HCT116 (cell line): ENCODE results near the gene DHX15. TPM values are rescaled to one million over a fixed set of nuclear protein-coding genes. Genes with fewer than 3 reads are reported as not detected.

Experiments used
- ATAC-seq: fragments of 200-7000 bp; cut with Tn5 transposase; 2 replicates; pipeline ENCODE4 v1.9.1; 2020; ENCODE audit warnings: mild to moderate bottlenecking, moderate library complexity
- BruUV-seq: library from RNA; stranded (reverse); fragments of 400-500 nt; replicated peaks from 2 replicates; lab custom pipeline; 2021; lab: Mats Ljungman, UMichigan
- CTCF ChIA-PET: fragments of 300-600 bp; sonication (Branson Sonifier 250); formaldehyde crosslinking; loops from one replicate; lab custom pipeline; 2021; ENCODE audit warnings: antibody characterized with exemption; lab: Charles Lee
- POLR2A ChIA-PET: fragments of 300-600, 350-600 bp; sonication (Branson Sonifier 250); formaldehyde crosslinking; loops from one replicate; lab custom pipeline; 2021; ENCODE audit warnings: antibody characterized with exemption; lab: Charles Lee
- RAD21 ChIA-PET, 2 experiments: fragments of 300-600 bp; sonication (Branson Sonifier 250); formaldehyde crosslinking; loops; one replicate each; lab custom pipeline; 2023; ENCODE audit warnings: low total read pairs in 2 of 2; ENCODE audit not compliant: uncharacterized antibody in 2 of 2, unreplicated experiment in 2 of 2, low non-redundant PET in 1 of 2; lab: Charles Lee
- DNase-seq: peaks from one replicate; pipeline ENCODE4 v3.0.0-alpha.2; 2010; ENCODE audit warnings: low read depth, low spot score
- H2AFZ ChIP-seq: fragments of 200-600 bp; shearing (Covaris generic), sonication (generic); 2 replicates; pipeline ENCODE4 v1.6.1; 2017; ENCODE audit warnings: low read depth, mixed run types, mixed read lengths, antibody characterized with exemption, low read length; ENCODE audit not compliant: poor library complexity, severe bottlenecking
- H3K27ac ChIP-seq: 2 replicates; pipeline ENCODE4 v1.5.1; 2012; ENCODE audit warnings: low read depth, low read length
- H3K27me3 ChIP-seq: fragments of 200-600 bp; sonication (generic); 2 replicates; pipeline ENCODE4 v1.6.1; 2016; ENCODE audit warnings: mixed run types, low read length, mixed read lengths; ENCODE audit not compliant: insufficient read depth
- H3K36me3 ChIP-seq, 2 experiments: fragments of 200-500 bp in 1 of 2; fragments of 200-600 bp in 1 of 2; sonication (Bioruptor generic) in 1 of 2; sonication (generic) in 1 of 2; 2 replicates each; pipeline versions ENCODE4 v1.5.1 to v1.6.1; 2014 to 2016; ENCODE audit warnings: low read length in 2 of 2, inconsistent platforms in 1 of 2, mixed read lengths in 1 of 2, mixed run types in 1 of 2; ENCODE audit not compliant: insufficient read depth in 2 of 2, control insufficient read depth in 1 of 2
- H3K4me1 ChIP-seq, 2 experiments: fragments of 200-600 bp in 1 of 2; sonication (generic) in 1 of 2; 2 replicates each; pipeline versions ENCODE4 v1.5.1 to v1.6.1; 2012 to 2017; ENCODE audit warnings: low read length in 2 of 2, inconsistent platforms in 1 of 2, mild to moderate bottlenecking in 1 of 2, mixed read lengths in 1 of 2, mixed run types in 1 of 2, moderate library complexity in 1 of 2; ENCODE audit not compliant: insufficient read depth in 2 of 2, control insufficient read depth in 1 of 2
- H3K4me2 ChIP-seq: fragments of 200-600 bp; sonication (generic); 2 replicates; pipeline ENCODE4 v1.6.1; 2017; ENCODE audit warnings: mixed run types, low read length, mixed read lengths
- H3K4me3 ChIP-seq, 2 experiments: fragments of 200-600 bp in 1 of 2; sonication (generic) in 1 of 2; replicated peaks in 1 of 2; 2 replicates each; pipeline ENCODE4 v1.5.1; 2011 to 2016; ENCODE audit warnings: low read length in 2 of 2, control low read depth in 1 of 2, low read depth in 1 of 2, mild to moderate bottlenecking in 1 of 2, mixed read lengths in 1 of 2, mixed run types in 1 of 2
- H3K79me2 ChIP-seq: fragments of 200-600 bp; sonication (generic); 2 replicates; pipeline ENCODE4 v1.6.1; 2017; ENCODE audit warnings: mild to moderate bottlenecking, mixed run types, low read length, moderate library complexity, mixed read lengths; ENCODE audit not compliant: insufficient read depth
- H3K9ac ChIP-seq: fragments of 200-600 bp; sonication (generic); 2 replicates; pipeline ENCODE4 v1.6.1; 2016; ENCODE audit warnings: low read length, mixed read lengths
- H3K9me2 ChIP-seq: fragments of 200-600 bp; sonication (generic), shearing (Covaris generic); 2 replicates; pipeline ENCODE4 v1.6.1; 2017; ENCODE audit warnings: mixed run types, mild to moderate bottlenecking, moderate library complexity; ENCODE audit not compliant: insufficient read depth
- H3K9me3 ChIP-seq, 2 experiments: fragments of 200-500 bp in 1 of 2; fragments of 200-600 bp in 1 of 2; sonication (Bioruptor generic) in 1 of 2; sonication (generic) in 1 of 2; 2 replicates each; pipeline ENCODE4 v1.6.1; 2014 to 2017; ENCODE audit warnings: low read length in 2 of 2, mixed read lengths in 2 of 2, inconsistent platforms in 1 of 2, low read depth in 1 of 2, mild to moderate bottlenecking in 1 of 2, mixed run types in 1 of 2, moderate library complexity in 1 of 2; ENCODE audit not compliant: control insufficient read depth in 1 of 2, insufficient read depth in 1 of 2
- H4K20me1 ChIP-seq: fragments of 200-600 bp; sonication (generic), shearing (Covaris generic); 2 replicates; pipeline ENCODE4 v1.6.1; 2017; ENCODE audit warnings: mixed run types, mild to moderate bottlenecking, moderate library complexity; ENCODE audit not compliant: insufficient read depth
- ATF3 ChIP-seq: IDR thresholded peaks from 2 replicates; pipeline ENCODE4 v1.6.1; 2012
- CBX3 ChIP-seq: IDR thresholded peaks from 2 replicates; pipeline ENCODE4 v1.6.1; 2012; ENCODE audit warnings: low read depth
- CEBPB ChIP-seq: IDR thresholded peaks from 2 replicates; pipeline ENCODE4 v1.6.1; 2012; ENCODE audit warnings: low read depth
- ELF1 ChIP-seq: IDR thresholded peaks from 2 replicates; pipeline ENCODE4 v1.6.1; 2012; ENCODE audit warnings: low read depth, borderline replicate concordance
- EZH2 ChIP-seq: fragments of 200-600 bp; sonication (generic); IDR thresholded peaks from 2 replicates; pipeline ENCODE4 v1.6.1; 2017; ENCODE audit warnings: antibody characterized with exemption, mixed run types
- EZH2phosphoT487 ChIP-seq: fragments of 200-600 bp; IDR thresholded peaks from 2 replicates; pipeline ENCODE4 v1.6.1; 2018; ENCODE audit warnings: antibody characterized with exemption, borderline replicate concordance
- FOSL1 ChIP-seq: IDR thresholded peaks from 2 replicates; pipeline ENCODE4 v1.6.1; 2012; ENCODE audit warnings: low read depth
- POLR2A ChIP-seq: IDR thresholded peaks from 2 replicates; pipeline ENCODE4 v1.7.0; 2011; ENCODE audit warnings: borderline replicate concordance; ENCODE audit not compliant: insufficient read depth, insufficient read length; ENCODE audit errors: extremely low read depth
- POLR2AphosphoS5 ChIP-seq: IDR thresholded peaks from 2 replicates; pipeline ENCODE4 v1.6.1; 2011; ENCODE audit warnings: mild to moderate bottlenecking, low read depth, low read length, moderate library complexity
- SIN3A ChIP-seq: IDR thresholded peaks from 2 replicates; pipeline ENCODE4 v1.6.1; 2012; ENCODE audit warnings: low read depth
- ZBTB33 ChIP-seq: IDR thresholded peaks from 2 replicates; pipeline ENCODE4 v1.6.1; 2011; ENCODE audit warnings: mild to moderate bottlenecking, low read length, moderate library complexity; ENCODE audit not compliant: insufficient replicate concordance; ENCODE audit errors: extremely low read depth
- ZFX ChIP-seq: fragments of 450-650 bp; IDR thresholded peaks from 2 replicates; pipeline ENCODE4 v1.6.1; 2017
- ZNF274 ChIP-seq: fragments of 200-500 bp; sonication (Bioruptor generic); IDR thresholded peaks from 2 replicates; pipeline ENCODE4 v1.6.1; 2014; ENCODE audit warnings: mild to moderate bottlenecking, low read depth, low read length, inconsistent platforms
- intact Hi-C: fragments of 100-400 bp; cut with micrococcal nuclease; formaldehyde crosslinking; loops from 2 replicates; pipeline ENCODE4 v1.10.0; 2022
- total RNA-seq: library from RNA; stranded (reverse); gene quantifications from one replicate; pipeline ENCODE4 v1.2.1, GENCODE V29; 2021; ENCODE audit not compliant: unreplicated experiment

The DHX15 gene
- total RNA-seq, 1 experiment from 2014 or later, result 195 TPM

GRCh38 chr4:24625091-24625490, 40.7 kb upstream of the DHX15 start:
- Histone ChIP-seq H3K4me3 (no peak overlapping the region), H3K36me3 (no peaks in the 10 kb centered on the region), H3K9me3 (no peaks in the 10 kb centered on the region), H3K9ac (no peak overlapping the region), H3K27me3 (no peaks in the 10 kb centered on the region), H4K20me1 (no peaks in the 10 kb centered on the region), H3K27ac (no peak overlapping the region), H3K9me2 (no peaks in the 10 kb centered on the region), H3K4me2 (no peak overlapping the region), H3K79me2 (no peaks in the 10 kb centered on the region), H2AFZ (no peak overlapping the region), H3K4me1 (no peaks in the 10 kb centered on the region)
- ATAC-seq, result no peak
- RAD21 ChIA-PET, result no interaction called here
- CTCF ChIA-PET, result no interaction called here
- TF ChIP-seq CBX3, result no peak
- no peak for TF ChIP-seq POLR2AphosphoS5
- no peak for TF ChIP-seq ZFX
- no peak for TF ChIP-seq FOSL1
- no peak for TF ChIP-seq ELF1
- no peak for TF ChIP-seq SIN3A
- no peak for TF ChIP-seq CEBPB
- TF ChIP-seq EZH2phosphoT487, result no peak
- no peak for TF ChIP-seq POLR2A
- TF ChIP-seq ZNF274, result no peak
- no peak for TF ChIP-seq ATF3
- TF ChIP-seq ZBTB33, result no peak
- no peak for TF ChIP-seq EZH2
- intact Hi-C loops, result no loop called here
- POLR2A ChIA-PET, result no interaction called here
- DNase-seq, result no peak
- BruUV-seq, result no TSS peak
